Type B pancreatic cell (in vitro differentiated cells): ENCODE data around the gene KLF4. TPM values are rescaled to one million over a fixed set of nuclear protein-coding genes. Genes with fewer than 3 reads are reported as not detected.
A peak's percentile ranks its signal among the peaks of the same experiment; 100 is the strongest.

Source experiments
- DNase-seq: peaks from one replicate; pipeline ENCODE4 v3.0.0; 2021; ENCODE audit warnings: mixed read lengths; ENCODE audit not compliant: unreplicated experiment; ENCODE audit errors: extremely low spot score
- H3K27ac Mint-ChIP-seq: 2 replicates; pipeline ENCODE4 v1.8.0; 2021; ENCODE audit warnings: mild to moderate bottlenecking, mixed read lengths
- H3K27me3 Mint-ChIP-seq: 2 replicates; pipeline ENCODE4 v1.8.0; 2021; ENCODE audit warnings: mixed read lengths
- H3K36me3 Mint-ChIP-seq: 2 replicates; pipeline ENCODE4 v1.8.0; 2021; ENCODE audit warnings: mixed read lengths
- H3K4me1 Mint-ChIP-seq: one replicate; pipeline ENCODE4 v1.8.0; 2021; ENCODE audit warnings: mixed read lengths; ENCODE audit not compliant: unreplicated experiment
- H3K4me3 Mint-ChIP-seq: 2 replicates; pipeline ENCODE4 v1.8.0; 2021; ENCODE audit warnings: mild to moderate bottlenecking, mixed read lengths
- H3K9me3 Mint-ChIP-seq: 2 replicates; pipeline ENCODE4 v1.8.0; 2021; ENCODE audit warnings: mixed read lengths
- total RNA-seq: library from RNA; stranded (reverse); gene quantifications from 2 replicates; pipeline ENCODE4 v1.2.1, GENCODE V29; 2021; ENCODE audit warnings: low replicate concordance
- TF ChIP-seq, protein P1 (sequence below): fragments of 200-600 bp; sonication (generic); conservative IDR thresholded peaks from 2 replicates; pipeline ENCODE4 v1.5.0; 2021; ENCODE audit warnings: antibody characterized with exemption, mild to moderate bottlenecking

The KLF4 gene
- total RNA-seq, 1 donor from 2014 or later: 49.5 TPM

DNA sequence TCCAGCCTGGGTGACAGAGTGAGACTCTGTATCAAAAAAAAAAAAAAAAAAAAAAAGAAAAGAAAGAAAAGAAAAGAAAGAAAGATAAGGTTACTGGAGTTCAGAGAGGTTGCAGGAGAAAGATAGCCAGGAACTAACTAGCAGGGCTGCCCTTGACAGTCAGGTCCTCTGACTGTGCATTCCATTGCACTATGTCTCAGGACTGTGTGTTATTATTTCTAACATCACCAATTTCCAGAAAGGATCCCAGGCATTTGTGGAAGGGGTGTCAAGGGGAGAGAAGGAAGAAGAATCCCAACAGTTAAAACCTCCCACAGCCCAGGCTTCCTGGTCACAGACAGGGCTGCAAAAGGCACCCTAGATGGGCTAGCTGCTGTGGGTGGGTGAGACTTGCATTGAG lies 25.1 kb downstream of the KLF4 start:
- Mint-ChIP-seq H3K27me3 (peaks cover 41% of the 10 kb centered on the region), H3K36me3 (no peaks in the 10 kb centered on the region), H3K27ac (no peak overlapping the region), H3K4me1 (peaks cover 5% of the 10 kb centered on the region), H3K9me3 (no peaks in the 10 kb centered on the region), H3K4me3 (peak overlapping the region; percentile 65)
- TF ChIP-seq, protein P1, sequence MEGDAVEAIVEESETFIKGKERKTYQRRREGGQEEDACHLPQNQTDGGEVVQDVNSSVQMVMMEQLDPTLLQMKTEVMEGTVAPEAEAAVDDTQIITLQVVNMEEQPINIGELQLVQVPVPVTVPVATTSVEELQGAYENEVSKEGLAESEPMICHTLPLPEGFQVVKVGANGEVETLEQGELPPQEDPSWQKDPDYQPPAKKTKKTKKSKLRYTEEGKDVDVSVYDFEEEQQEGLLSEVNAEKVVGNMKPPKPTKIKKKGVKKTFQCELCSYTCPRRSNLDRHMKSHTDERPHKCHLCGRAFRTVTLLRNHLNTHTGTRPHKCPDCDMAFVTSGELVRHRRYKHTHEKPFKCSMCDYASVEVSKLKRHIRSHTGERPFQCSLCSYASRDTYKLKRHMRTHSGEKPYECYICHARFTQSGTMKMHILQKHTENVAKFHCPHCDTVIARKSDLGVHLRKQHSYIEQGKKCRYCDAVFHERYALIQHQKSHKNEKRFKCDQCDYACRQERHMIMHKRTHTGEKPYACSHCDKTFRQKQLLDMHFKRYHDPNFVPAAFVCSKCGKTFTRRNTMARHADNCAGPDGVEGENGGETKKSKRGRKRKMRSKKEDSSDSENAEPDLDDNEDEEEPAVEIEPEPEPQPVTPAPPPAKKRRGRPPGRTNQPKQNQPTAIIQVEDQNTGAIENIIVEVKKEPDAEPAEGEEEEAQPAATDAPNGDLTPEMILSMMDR: no peak
- no peak for DNase-seq

DNA sequence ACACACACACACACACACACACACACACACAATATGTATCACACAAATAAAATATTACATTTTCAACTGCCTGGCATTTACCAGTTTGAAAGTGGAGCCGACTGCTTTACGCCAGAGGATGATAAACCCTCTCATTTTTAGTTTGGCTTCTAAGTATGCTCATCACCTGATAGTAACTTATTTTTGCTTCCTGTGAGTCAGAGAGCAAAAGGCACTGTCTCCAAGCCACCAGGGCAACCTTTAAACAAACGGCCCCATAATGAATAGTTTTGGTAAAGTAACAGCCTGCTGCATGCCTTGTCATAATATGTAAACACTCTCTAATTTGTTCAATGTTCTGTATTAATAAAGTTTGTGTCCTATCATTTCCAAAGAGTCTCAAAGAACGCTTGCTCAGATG lies 26.9 kb downstream of the KLF4 start:
- Mint-ChIP-seq H3K27me3 (peaks cover 34% of the 10 kb centered on the region), H3K4me3 (no peak overlapping the region), H3K4me1 (peaks cover 5% of the 10 kb centered on the region), H3K27ac (no peak overlapping the region), H3K36me3 (no peaks in the 10 kb centered on the region), H3K9me3 (no peaks in the 10 kb centered on the region)
- TF ChIP-seq, protein P1: no peak
- no peak for DNase-seq

DNA sequence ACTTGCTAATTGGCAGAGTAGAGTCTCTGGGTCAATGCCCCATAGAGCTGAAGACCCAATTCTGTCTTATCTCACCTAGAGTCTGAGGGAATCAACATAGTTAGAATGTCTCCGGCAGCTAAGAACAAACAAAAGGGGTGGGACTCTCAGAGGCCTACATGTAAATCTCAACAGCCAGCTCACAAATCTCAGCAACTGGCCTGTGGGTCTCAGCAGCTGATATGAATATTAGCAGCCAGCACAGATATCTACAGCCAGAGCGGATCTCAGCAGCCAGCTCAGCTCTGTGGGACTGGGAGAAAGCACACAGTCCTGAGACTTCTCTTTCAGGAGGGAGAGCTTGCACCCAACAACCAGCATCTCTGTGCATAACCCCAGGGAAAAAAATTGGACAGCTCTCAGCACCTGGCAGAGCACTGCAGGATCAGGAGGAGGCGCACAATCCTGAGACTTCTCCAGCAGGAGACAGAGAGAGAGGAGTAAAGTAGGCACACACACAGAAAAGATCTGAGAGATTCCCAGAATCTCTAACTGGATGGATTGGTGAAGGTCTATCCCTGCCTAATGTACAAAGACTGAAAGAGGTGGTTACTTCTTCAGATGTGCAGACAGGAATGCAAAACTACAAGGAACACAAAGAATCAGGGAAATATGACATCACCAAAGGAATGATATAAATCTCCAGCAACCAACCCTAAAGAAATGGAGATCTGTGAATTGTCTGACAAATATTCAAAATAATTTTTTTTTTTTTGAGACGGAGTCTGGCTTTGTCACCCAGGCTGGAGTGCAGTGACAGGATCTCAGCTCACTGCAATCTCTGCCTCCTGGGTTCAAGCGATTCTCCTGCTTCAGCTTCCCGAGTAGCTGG lies 29.2 kb downstream of the KLF4 start:
- Mint-ChIP-seq H3K4me1 (peaks cover 3% of the 10 kb centered on the region), H3K36me3 (no peaks in the 10 kb centered on the region), H3K27ac (no peak overlapping the region), H3K27me3 (peaks cover 17% of the 10 kb centered on the region), H3K4me3 (no peak overlapping the region), H3K9me3 (no peaks in the 10 kb centered on the region)
- TF ChIP-seq, protein P1: no peak
- no peak for DNase-seq

DNA sequence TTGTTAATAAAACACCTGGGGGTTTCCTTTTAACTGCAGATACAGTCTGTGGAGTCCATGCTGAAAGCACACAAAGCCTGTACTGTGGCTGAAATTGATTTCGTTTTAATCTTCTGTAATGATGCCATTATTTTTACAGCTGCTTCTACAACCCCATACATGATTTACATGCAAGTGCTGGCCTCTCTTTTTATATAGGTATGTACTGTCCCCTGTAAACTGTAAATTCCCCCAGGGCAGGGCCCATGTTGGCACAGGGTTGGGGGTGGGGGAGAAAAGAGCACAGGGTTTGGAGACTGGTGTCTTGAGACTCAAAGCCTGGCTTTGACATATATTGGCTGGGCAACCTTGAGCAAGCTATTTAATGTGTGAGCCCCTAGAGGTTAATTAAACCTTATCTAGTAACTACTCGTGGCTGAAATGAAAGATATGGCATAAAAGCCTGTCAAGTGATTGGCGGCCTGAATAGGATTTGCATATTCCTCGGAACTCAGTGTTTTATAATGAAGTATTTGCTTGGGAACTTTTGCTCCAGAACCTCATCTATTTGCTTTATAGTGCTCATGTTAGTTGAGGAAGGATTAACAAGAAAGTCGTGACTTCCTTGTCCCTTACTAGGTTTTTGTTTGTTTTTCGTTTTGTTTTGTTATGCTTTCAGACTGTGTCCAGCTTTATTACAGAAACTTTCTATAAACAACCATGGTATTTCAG lies 34.0 kb downstream of the KLF4 start:
- Mint-ChIP-seq H3K36me3 (no peaks in the 10 kb centered on the region), H3K4me3 (no peak overlapping the region), H3K27ac (no peak overlapping the region), H3K4me1 (no peaks in the 10 kb centered on the region), H3K9me3 (no peaks in the 10 kb centered on the region), H3K27me3 (peaks cover 3% of the 10 kb centered on the region)
- no peak for DNase-seq
- TF ChIP-seq, protein P1: no peak

DNA sequence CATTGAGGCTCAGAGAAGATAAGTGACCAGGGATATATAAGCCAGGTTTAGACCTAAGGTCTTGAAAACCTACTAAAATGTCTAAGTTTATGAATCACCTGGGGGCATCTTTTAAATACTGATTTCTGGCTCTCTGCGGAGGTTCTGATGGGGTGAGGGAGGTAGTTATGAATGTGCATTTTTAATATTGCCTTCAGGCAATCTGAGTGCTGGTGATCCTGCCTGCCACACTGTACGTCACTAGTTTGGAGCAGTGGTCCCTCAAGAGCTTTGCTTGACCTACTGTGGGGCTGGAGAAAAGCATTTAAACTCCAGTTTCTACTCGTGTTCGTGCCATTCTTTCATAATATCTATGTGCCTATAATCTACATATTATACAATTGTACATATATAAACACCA lies 36.1 kb downstream of the KLF4 start:
- no peaks in the 10 kb centered on the region for H3K9me3 Mint-ChIP-seq
- no peak overlapping the region for H3K27ac Mint-ChIP-seq
- TF ChIP-seq, protein P1: no peak
- H3K36me3 Mint-ChIP-seq: no peaks in the 10 kb centered on the region
- no peaks in the 10 kb centered on the region for H3K4me1 Mint-ChIP-seq
- H3K27me3 Mint-ChIP-seq: no peaks in the 10 kb centered on the region
- no peak for DNase-seq
- no peak overlapping the region for H3K4me3 Mint-ChIP-seq
